Loucy (cell line): ENCODE results near the gene HPS6.
"Not testable (repeated sequence)": the region's sequence is repeated elsewhere in the genome, so short reads cannot be mapped to it uniquely, and the experiment has no call there.

ENCODE experiments used
- H2AFZ ChIP-seq: fragments of 200-600 bp; sonication (generic); 2 replicates; pipeline ENCODE4 v1.6.0; 2016; ENCODE audit warnings: antibody characterized with exemption, mild to moderate bottlenecking, low read length, moderate library complexity
- H3F3A ChIP-seq: fragments of 200-600 bp; 2 replicates; pipeline ENCODE4 v1.6.0; 2016; ENCODE audit warnings: antibody characterized with exemption, low read depth, mild to moderate bottlenecking
- H3K27me3 ChIP-seq: fragments of 200-600 bp; sonication (generic); 2 replicates; pipeline ENCODE4 v1.6.1; 2014; ENCODE audit warnings: low read length, mild to moderate bottlenecking; ENCODE audit not compliant: insufficient read depth, poor library complexity, severe bottlenecking
- H3K36me3 ChIP-seq: fragments of 200-600 bp; sonication (generic); 2 replicates; pipeline ENCODE4 v1.6.1; 2016; ENCODE audit warnings: low read length; ENCODE audit not compliant: insufficient read depth
- H3K4me1 ChIP-seq: fragments of 200-600 bp; sonication (generic); 2 replicates; pipeline ENCODE4 v1.5.1; 2014; ENCODE audit warnings: low read length, mild to moderate bottlenecking; ENCODE audit not compliant: insufficient read depth, poor library complexity, severe bottlenecking
- H3K4me2 ChIP-seq: fragments of 200-600 bp; sonication (generic); 2 replicates; pipeline ENCODE4 v1.6.0; 2014; ENCODE audit warnings: antibody characterized with exemption, low read length, low read depth, mild to moderate bottlenecking; ENCODE audit not compliant: poor library complexity, severe bottlenecking
- H3K4me3 ChIP-seq: fragments of 200-600 bp; sonication (generic); 2 replicates; pipeline ENCODE4 v1.5.1; 2014; ENCODE audit warnings: low read length, mild to moderate bottlenecking, mixed read lengths; ENCODE audit not compliant: poor library complexity, severe bottlenecking
- H3K79me2 ChIP-seq: fragments of 200-600 bp; sonication (generic); 2 replicates; pipeline ENCODE4 v1.6.1; 2014; ENCODE audit warnings: low read length; ENCODE audit not compliant: insufficient read depth
- H3K9ac ChIP-seq: fragments of 200-600 bp; sonication (generic); 2 replicates; pipeline ENCODE4 v1.6.0; 2014; ENCODE audit warnings: mild to moderate bottlenecking, low read depth, low read length, moderate library complexity; ENCODE audit not compliant: poor library complexity, severe bottlenecking
- H3K9me2 ChIP-seq: fragments of 200-600 bp; sonication (generic); replicated peaks from 2 replicates; pipeline ENCODE4 v1.6.1; 2016; ENCODE audit warnings: low read depth, low read length, mixed read lengths
- H3K9me3 ChIP-seq: fragments of 200-600 bp; sonication (generic); 2 replicates; pipeline ENCODE4 v1.6.1; 2014; ENCODE audit warnings: mild to moderate bottlenecking, antibody characterized with exemption, low read length, low read depth; ENCODE audit not compliant: insufficient read depth
- H4K20me1 ChIP-seq: fragments of 200-600 bp; sonication (generic); 2 replicates; pipeline ENCODE4 v1.6.0; 2014; ENCODE audit warnings: antibody characterized with exemption, low read length, mild to moderate bottlenecking; ENCODE audit not compliant: insufficient read depth, poor library complexity, severe bottlenecking
- EZH2phosphoT487 ChIP-seq: fragments of 200-600 bp; IDR thresholded peaks from 2 replicates; pipeline ENCODE4 v1.6.1; 2018; ENCODE audit warnings: antibody characterized with exemption, mild to moderate bottlenecking, moderate library complexity, borderline replicate concordance
- TF ChIP-seq, protein P1 (sequence below): fragments of 200-600 bp; sonication (generic); conservative IDR thresholded peaks from 2 replicates; pipeline ENCODE4 v1.5.1; 2014; ENCODE audit warnings: mild to moderate bottlenecking, antibody characterized with exemption, low read length

Gene HPS6

DNA sequence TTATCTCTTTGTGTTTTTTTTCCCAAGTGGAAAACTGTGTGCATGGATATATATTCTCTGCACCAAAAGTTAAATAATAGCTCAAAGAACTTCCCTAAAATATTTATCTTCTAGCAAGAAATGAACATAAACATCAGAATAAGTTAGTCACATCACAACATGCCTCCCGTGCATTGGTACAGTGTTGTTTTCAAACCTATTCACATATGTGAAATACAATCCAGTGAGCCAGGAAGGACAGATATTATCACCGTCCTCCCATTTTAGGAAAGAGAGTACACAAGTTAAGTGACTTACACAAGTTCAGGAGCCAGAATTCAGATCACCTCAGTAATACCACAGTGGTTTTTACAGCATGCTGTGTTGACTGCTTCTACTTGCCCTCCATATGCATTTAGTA, 31.4 kb upstream of the HPS6 start:
- Histone ChIP-seq H3K9me2 (no peaks in the 10 kb centered on the region), H3K79me2 (no peaks in the 10 kb centered on the region), H3K4me1 (no peaks in the 10 kb centered on the region), H3K9ac (no peak overlapping the region), H3K27me3 (no peaks in the 10 kb centered on the region), H3K36me3 (peaks cover 49% of the 10 kb centered on the region; the same call in 1 of the 2 replicates), H2AFZ (no peak overlapping the region), H3K9me3 (no peaks in the 10 kb centered on the region), H3K4me3 (no peak overlapping the region), H4K20me1 (no peaks in the 10 kb centered on the region), H3K4me2 (no peak overlapping the region), H3F3A (no peaks in the 10 kb centered on the region)
- TF ChIP-seq, protein P1, sequence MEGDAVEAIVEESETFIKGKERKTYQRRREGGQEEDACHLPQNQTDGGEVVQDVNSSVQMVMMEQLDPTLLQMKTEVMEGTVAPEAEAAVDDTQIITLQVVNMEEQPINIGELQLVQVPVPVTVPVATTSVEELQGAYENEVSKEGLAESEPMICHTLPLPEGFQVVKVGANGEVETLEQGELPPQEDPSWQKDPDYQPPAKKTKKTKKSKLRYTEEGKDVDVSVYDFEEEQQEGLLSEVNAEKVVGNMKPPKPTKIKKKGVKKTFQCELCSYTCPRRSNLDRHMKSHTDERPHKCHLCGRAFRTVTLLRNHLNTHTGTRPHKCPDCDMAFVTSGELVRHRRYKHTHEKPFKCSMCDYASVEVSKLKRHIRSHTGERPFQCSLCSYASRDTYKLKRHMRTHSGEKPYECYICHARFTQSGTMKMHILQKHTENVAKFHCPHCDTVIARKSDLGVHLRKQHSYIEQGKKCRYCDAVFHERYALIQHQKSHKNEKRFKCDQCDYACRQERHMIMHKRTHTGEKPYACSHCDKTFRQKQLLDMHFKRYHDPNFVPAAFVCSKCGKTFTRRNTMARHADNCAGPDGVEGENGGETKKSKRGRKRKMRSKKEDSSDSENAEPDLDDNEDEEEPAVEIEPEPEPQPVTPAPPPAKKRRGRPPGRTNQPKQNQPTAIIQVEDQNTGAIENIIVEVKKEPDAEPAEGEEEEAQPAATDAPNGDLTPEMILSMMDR: no peak
- TF ChIP-seq EZH2phosphoT487: no peak

DNA sequence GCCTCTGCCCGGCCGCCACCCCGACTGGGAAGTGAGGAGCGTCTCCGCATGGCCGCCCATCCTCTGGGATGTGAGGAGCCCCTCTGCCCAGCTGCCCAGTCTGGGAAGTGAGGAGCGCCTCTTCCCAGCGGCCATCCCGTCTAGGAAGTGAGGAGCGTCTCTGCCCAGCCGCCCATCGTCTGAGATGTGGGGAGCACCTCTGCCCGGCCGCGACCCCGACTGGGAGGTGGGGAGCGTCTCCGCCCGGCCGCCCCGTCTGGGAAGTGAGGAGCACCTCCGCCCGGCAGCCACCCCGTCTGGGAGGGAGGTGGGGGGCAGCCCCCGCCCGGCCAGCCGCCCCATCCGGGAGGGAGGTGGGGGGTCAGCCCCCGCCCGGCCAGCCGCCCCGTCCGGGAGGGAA, 29.3 kb upstream of the HPS6 start:
- not testable (repeated sequence) for H3K79me2 ChIP-seq, H3K4me1 ChIP-seq, H3K4me3 ChIP-seq, H3K9ac ChIP-seq, H2AFZ ChIP-seq, H3K9me3 ChIP-seq, H3K9me2 ChIP-seq, H3K4me2 ChIP-seq, H3F3A ChIP-seq, H3K27me3 ChIP-seq
- Histone ChIP-seq H3K36me3 (peaks cover 49% of the 10 kb centered on the region; the same call in 1 of the 2 replicates), H4K20me1 (peaks cover 11% of the 10 kb centered on the region)

DNA sequence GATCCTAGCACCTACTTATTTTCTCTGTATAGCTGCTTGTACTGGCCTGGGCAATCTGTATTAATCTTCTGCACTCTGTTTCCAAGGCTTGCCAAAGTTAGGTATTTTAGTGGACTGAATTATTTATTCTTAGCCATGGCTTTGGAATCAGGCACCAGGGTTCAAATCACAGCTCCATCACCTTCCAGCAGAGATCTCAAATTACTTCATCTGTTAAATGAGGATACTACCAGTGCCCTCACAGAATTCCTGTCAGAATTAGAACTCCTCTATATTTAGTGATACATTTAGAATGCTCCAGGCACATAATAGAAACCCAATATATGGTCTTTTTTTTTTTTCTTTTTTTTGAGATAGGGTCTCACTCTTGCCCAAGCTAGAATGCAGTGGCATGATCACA, 26.7 kb upstream of the HPS6 start:
- no peaks in the 10 kb centered on the region for H3K4me1 ChIP-seq
- no peak overlapping the region for H3K4me3 ChIP-seq
- peaks cover 20% of the 10 kb centered on the region; the same call in 1 of the 2 replicates for H3K79me2 ChIP-seq
- TF ChIP-seq EZH2phosphoT487: no peak
- TF ChIP-seq, protein P1: no peak
- no peaks in the 10 kb centered on the region for H3K9me2 ChIP-seq
- peaks cover 11% of the 10 kb centered on the region for H4K20me1 ChIP-seq
- no peaks in the 10 kb centered on the region for H3K9me3 ChIP-seq
- H3K4me2 ChIP-seq: no peak overlapping the region
- H2AFZ ChIP-seq: no peak overlapping the region
- no peaks in the 10 kb centered on the region for H3F3A ChIP-seq
- H3K9ac ChIP-seq: no peak overlapping the region
- H3K36me3 ChIP-seq: peaks cover 25% of the 10 kb centered on the region; the same call in 1 of the 2 replicates
- no peaks in the 10 kb centered on the region for H3K27me3 ChIP-seq

DNA sequence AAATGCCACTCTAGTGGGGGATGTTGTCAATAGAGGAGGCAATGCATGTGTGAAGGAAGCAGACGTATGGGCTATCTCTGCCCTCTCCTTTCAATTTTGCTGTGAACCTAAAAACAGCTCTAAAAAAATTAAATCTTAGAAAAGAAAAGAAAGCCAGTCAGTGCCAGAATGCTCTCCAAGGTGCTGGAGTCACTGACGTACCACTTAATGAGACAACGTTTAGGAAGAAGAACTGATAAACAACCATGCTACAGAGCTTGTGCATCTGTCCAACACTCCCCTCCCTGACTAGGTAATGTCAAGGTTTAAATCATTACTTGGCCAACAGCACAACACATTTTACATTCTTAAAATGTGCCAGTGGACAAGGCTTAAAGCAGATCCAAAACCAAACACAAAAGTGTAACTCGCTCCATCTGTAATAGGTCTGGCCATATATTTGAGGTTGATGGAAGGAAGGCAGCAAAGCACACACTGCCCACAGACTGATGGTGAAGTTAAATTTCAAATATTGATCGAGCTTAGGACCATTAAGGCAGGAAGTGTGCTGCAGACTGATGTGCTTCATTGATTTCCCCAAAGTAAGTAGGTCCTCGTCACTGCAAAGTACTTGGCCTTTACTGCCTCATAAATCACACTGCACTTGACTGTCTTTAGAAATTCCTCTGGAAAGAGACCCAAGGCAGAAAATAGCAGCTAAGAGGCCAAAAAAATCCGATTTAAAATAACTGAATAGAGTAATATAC, 24.7 kb upstream of the HPS6 start:
- Histone ChIP-seq H3K36me3 (peaks cover 18% of the 10 kb centered on the region; the same call in 1 of the 2 replicates), H3K9me2 (no peaks in the 10 kb centered on the region), H3K4me3 (no peak overlapping the region), H3K27me3 (no peaks in the 10 kb centered on the region), H3F3A (no peaks in the 10 kb centered on the region), H4K20me1 (peaks cover 11% of the 10 kb centered on the region), H3K9ac (no peak overlapping the region), H3K4me2 (no peak overlapping the region), H2AFZ (no peak overlapping the region), H3K9me3 (no peaks in the 10 kb centered on the region), H3K79me2 (peaks cover 37% of the 10 kb centered on the region), H3K4me1 (no peaks in the 10 kb centered on the region)
- TF ChIP-seq, protein P1: no peak
- TF ChIP-seq EZH2phosphoT487: no peak
